ENCODE measurements around the gene SPI1.

- no peak for TF ChIP-seq EZH2 (IDR thresholded peaks at IDR 0.05; ENCODE audit: insufficient read depth, poor library complexity, severe bottlenecking)
- no peak for TF ChIP-seq EZH2phosphoT487 (IDR thresholded peaks at IDR 0.05; ENCODE audit: insufficient read depth, low read depth)
Observed at GRCh38 chr11:47348131-47348802, 30.1 kb downstream of the SPI1 start.
